ENCODE measurements around the gene TTN. TPM values are rescaled to one million over a fixed set of nuclear protein-coding genes. Genes with fewer than 3 reads are reported as not detected.

Gene TTN
- polyA plus RNA-seq, 4 donors = 0.36 to 1.5 (median 0.76) TPM

DNA sequence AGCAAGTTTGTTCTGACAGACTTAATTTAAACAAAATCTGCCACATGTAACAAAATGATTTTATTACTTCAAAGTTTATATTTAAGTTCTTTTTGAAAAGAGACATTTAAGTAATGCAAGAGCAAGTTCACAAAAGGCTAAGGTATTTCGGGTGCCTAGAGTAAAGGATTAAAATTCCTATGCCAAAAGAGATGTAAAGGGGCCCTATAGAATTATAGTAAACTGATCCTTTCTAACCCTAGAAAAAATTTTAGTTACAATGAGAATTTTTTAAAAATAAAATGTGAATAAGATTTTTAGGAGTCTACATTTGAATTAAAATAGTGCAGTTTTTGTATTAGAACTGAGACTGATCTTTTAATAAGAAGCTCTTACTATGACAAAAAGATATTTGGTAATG is 179.8 kb downstream of the TTN start:
- no peaks in the 10 kb centered on the region for H3K27me3 ChIP-seq (ENCODE audit: control insufficient read depth in 3 of 3, insufficient read depth in 3 of 3, low read length in 3 of 3)
- no peaks in the 10 kb centered on the region for H3K36me3 ChIP-seq (ENCODE audit: control insufficient read depth in 3 of 3, insufficient read depth in 2 of 3, low read depth in 1 of 3, low read length in 3 of 3)
- no peak overlapping the region for H3K27ac ChIP-seq (ENCODE audit: low read depth in 1 of 3, low read length in 2 of 3)
- FAIRE-seq = no peak
- H3K4me1 ChIP-seq (ENCODE audit: control insufficient read depth in 3 of 3, insufficient read depth in 2 of 3, low read depth in 1 of 3, low read length in 2 of 3) = no peaks in the 10 kb centered on the region
- H3K4me3 ChIP-seq (ENCODE audit: low read depth in 1 of 3, low read length in 3 of 3) = no peak overlapping the region
- no peaks in the 10 kb centered on the region for H3K9me3 ChIP-seq (ENCODE audit: control insufficient read depth in 2 of 2, insufficient read depth in 1 of 2, low read depth in 1 of 2, low read length in 1 of 2)
- DNase-seq = no peak
- 84 to 89% (median 89%) methylated on average over 1 of the region's 1 CpG for WGBS, 3 donors

- H3K4me1 ChIP-seq (ENCODE audit: control insufficient read depth in 3 of 3, insufficient read depth in 2 of 3, low read depth in 1 of 3, low read length in 2 of 3) = no peaks in the 10 kb centered on the region
- FAIRE-seq (no peak), DNase-seq (no peak)
- H3K9me3 ChIP-seq (ENCODE audit: control insufficient read depth in 2 of 2, insufficient read depth in 1 of 2, low read depth in 1 of 2, low read length in 1 of 2) = no peaks in the 10 kb centered on the region
- H3K27me3 ChIP-seq (ENCODE audit: control insufficient read depth in 3 of 3, insufficient read depth in 3 of 3, low read length in 3 of 3) = no peaks in the 10 kb centered on the region
- no peak overlapping the region for H3K4me3 ChIP-seq (ENCODE audit: low read depth in 1 of 3, low read length in 3 of 3)
- WGBS, 3 donors = 91 to 97% (median 93%) methylated on average over 1 of the region's 1 CpG
- H3K36me3 ChIP-seq (ENCODE audit: control insufficient read depth in 3 of 3, insufficient read depth in 2 of 3, low read depth in 1 of 3, low read length in 3 of 3) = peaks cover 0 to 3% (median 0%) of the 10 kb centered on the region in 3 donors
- H3K27ac ChIP-seq (ENCODE audit: low read depth in 1 of 3, low read length in 2 of 3) = no peak overlapping the region
Measured at GRCh38 chr2:178615969-178616368, 191.3 kb downstream of the TTN start.

DNA sequence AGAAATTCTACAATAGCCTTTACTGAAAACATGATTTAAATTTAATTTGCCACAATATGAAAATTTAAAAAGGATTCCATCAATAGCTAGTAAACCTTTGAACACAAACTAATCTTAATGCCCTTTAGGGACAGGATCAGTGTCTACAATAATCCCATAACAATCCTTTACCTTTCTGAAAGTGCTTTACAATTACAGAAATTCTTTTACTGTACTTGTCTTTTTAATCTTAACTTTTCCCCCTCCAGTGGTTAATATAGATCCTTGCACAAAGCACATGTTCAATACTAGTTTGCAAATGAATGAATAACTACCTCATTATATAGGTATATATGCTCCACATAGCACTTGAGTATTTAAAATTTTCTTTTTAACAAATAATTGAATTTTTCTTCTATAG is 204.3 kb downstream of the TTN start:
- DNase-seq (no peak), FAIRE-seq (no peak)
- Histone ChIP-seq H3K27me3 (ENCODE audit: control insufficient read depth in 3 of 3, insufficient read depth in 3 of 3, low read length in 3 of 3) (no peaks in the 10 kb centered on the region), H3K4me3 (ENCODE audit: low read depth in 1 of 3, low read length in 3 of 3) (no peak overlapping the region), H3K36me3 (ENCODE audit: control insufficient read depth in 3 of 3, insufficient read depth in 2 of 3, low read depth in 1 of 3, low read length in 3 of 3) (peaks cover 0 to 5% (median 0%) of the 10 kb centered on the region in 3 donors), H3K9me3 (ENCODE audit: control insufficient read depth in 2 of 2, insufficient read depth in 1 of 2, low read depth in 1 of 2, low read length in 1 of 2) (no peaks in the 10 kb centered on the region), H3K4me1 (ENCODE audit: control insufficient read depth in 3 of 3, insufficient read depth in 2 of 3, low read depth in 1 of 3, low read length in 2 of 3) (no peaks in the 10 kb centered on the region), H3K27ac (ENCODE audit: low read depth in 1 of 3, low read length in 2 of 3) (no peak overlapping the region)

GRCh38 chr2:178592655-178593054 is 214.6 kb downstream of the TTN start:
- Histone ChIP-seq H3K27me3 (ENCODE audit: control insufficient read depth in 3 of 3, insufficient read depth in 3 of 3, low read length in 3 of 3) (no peaks in the 10 kb centered on the region), H3K27ac (ENCODE audit: low read depth in 1 of 3, low read length in 2 of 3) (no peak overlapping the region), H3K4me1 (ENCODE audit: control insufficient read depth in 3 of 3, insufficient read depth in 2 of 3, low read depth in 1 of 3, low read length in 2 of 3) (no peaks in the 10 kb centered on the region), H3K36me3 (ENCODE audit: control insufficient read depth in 3 of 3, insufficient read depth in 2 of 3, low read depth in 1 of 3, low read length in 3 of 3) (peaks cover 0 to 14% (median 0%) of the 10 kb centered on the region in 3 donors), H3K9me3 (ENCODE audit: control insufficient read depth in 2 of 2, insufficient read depth in 1 of 2, low read depth in 1 of 2, low read length in 1 of 2) (no peaks in the 10 kb centered on the region), H3K4me3 (ENCODE audit: low read depth in 1 of 3, low read length in 3 of 3) (no peak overlapping the region)
- FAIRE-seq = no peak
- 95 to 97% (median 96%) methylated on average over 6 of the region's 6 CpGs for WGBS, 3 donors
- no peak for DNase-seq

DNA sequence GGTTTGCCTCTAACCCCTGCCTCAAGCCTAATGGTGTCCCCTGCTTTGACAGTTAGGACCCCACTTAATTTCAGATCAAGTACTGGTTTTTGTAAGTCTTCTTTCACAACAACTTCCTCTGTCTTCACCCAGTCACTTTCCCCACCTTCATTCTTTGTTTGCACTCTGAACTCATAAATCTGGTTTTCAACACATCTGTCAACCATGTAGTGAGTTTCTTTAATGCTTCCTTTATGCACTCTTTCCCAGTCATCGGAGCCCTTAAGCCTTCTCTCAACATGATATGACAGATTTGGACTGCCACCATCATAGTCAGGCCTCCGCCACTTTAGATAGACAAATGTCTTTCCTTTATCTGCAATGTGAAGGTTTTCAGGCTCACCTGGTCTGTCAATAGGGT is 217.9 kb downstream of the TTN start:
- H3K9me3 ChIP-seq (ENCODE audit: control insufficient read depth in 2 of 2, insufficient read depth in 1 of 2, low read depth in 1 of 2, low read length in 1 of 2) = no peaks in the 10 kb centered on the region
- no peaks in the 10 kb centered on the region for H3K27me3 ChIP-seq (ENCODE audit: control insufficient read depth in 3 of 3, insufficient read depth in 3 of 3, low read length in 3 of 3)
- no peak overlapping the region for H3K27ac ChIP-seq (ENCODE audit: low read depth in 1 of 3, low read length in 2 of 3)
- WGBS, 3 donors = 88 to 96% (median 91%) methylated on average over 2 of the region's 2 CpGs
- DNase-seq (no peak), FAIRE-seq (no peak)
- peaks cover 0 to 14% (median 3%) of the 10 kb centered on the region in 3 donors for H3K36me3 ChIP-seq (ENCODE audit: control insufficient read depth in 3 of 3, insufficient read depth in 2 of 3, low read depth in 1 of 3, low read length in 3 of 3)
- no peak overlapping the region for H3K4me3 ChIP-seq (ENCODE audit: low read depth in 1 of 3, low read length in 3 of 3)
- H3K4me1 ChIP-seq (ENCODE audit: control insufficient read depth in 3 of 3, insufficient read depth in 2 of 3, low read depth in 1 of 3, low read length in 2 of 3) = no peaks in the 10 kb centered on the region

DNA sequence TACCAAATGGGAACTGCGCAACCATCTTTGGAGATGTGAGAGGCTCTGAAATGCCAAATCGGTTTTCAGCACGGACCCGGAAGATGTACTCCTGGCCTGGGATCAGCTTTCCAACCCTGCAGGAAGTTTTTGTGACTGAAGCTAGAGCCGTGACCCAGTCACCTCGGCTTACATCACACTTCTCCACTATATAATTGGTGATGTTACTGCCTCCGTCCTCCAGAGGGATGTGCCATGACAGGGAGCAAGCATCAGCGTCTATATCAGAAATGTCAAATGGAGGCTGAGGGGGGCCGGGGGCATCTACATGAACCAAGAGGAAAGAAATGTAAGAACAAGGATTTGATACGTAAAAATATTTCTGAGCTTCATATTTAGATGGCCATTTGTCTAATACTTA is 222.6 kb downstream of the TTN start:
- Histone ChIP-seq H3K4me1 (ENCODE audit: control insufficient read depth in 3 of 3, insufficient read depth in 2 of 3, low read depth in 1 of 3, low read length in 2 of 3) (no peaks in the 10 kb centered on the region), H3K27ac (ENCODE audit: low read depth in 1 of 3, low read length in 2 of 3) (no peak overlapping the region), H3K4me3 (ENCODE audit: low read depth in 1 of 3, low read length in 3 of 3) (no peak overlapping the region), H3K9me3 (ENCODE audit: control insufficient read depth in 2 of 2, insufficient read depth in 1 of 2, low read depth in 1 of 2, low read length in 1 of 2) (no peaks in the 10 kb centered on the region), H3K36me3 (ENCODE audit: control insufficient read depth in 3 of 3, insufficient read depth in 2 of 3, low read depth in 1 of 3, low read length in 3 of 3) (peaks cover 0 to 3% (median 3%) of the 10 kb centered on the region in 3 donors), H3K27me3 (ENCODE audit: control insufficient read depth in 3 of 3, insufficient read depth in 3 of 3, low read length in 3 of 3) (no peaks in the 10 kb centered on the region)
- DNase-seq (no peak), FAIRE-seq (no peak)
- WGBS, 3 donors = 94 to 95% (median 94%) methylated on average over 10 of the region's 10 CpGs

- 95 to 99% (median 96%) methylated on average over 3 of the region's 3 CpGs for WGBS, 3 donors
- FAIRE-seq (no peak), DNase-seq (no peak)
- H3K27ac ChIP-seq (ENCODE audit: low read depth in 1 of 3, low read length in 2 of 3) = no peak overlapping the region
- H3K36me3 ChIP-seq (ENCODE audit: control insufficient read depth in 3 of 3, insufficient read depth in 2 of 3, low read depth in 1 of 3, low read length in 3 of 3) = peaks cover 0 to 12% (median 0%) of the 10 kb centered on the region in 3 donors
- no peaks in the 10 kb centered on the region for H3K27me3 ChIP-seq (ENCODE audit: control insufficient read depth in 3 of 3, insufficient read depth in 3 of 3, low read length in 3 of 3)
- peaks cover 0 to 17% of the 10 kb centered on the region in 2 donors for H3K9me3 ChIP-seq (ENCODE audit: control insufficient read depth in 2 of 2, insufficient read depth in 1 of 2, low read depth in 1 of 2, low read length in 1 of 2)
- no peak overlapping the region for H3K4me3 ChIP-seq (ENCODE audit: low read depth in 1 of 3, low read length in 3 of 3)
- no peaks in the 10 kb centered on the region for H3K4me1 ChIP-seq (ENCODE audit: control insufficient read depth in 3 of 3, insufficient read depth in 2 of 3, low read depth in 1 of 3, low read length in 2 of 3)
Measured at GRCh38 chr2:178579006-178579405, 228.2 kb downstream of the TTN start.

- no peak for DNase-seq
- H3K27me3 ChIP-seq (ENCODE audit: control insufficient read depth in 3 of 3, insufficient read depth in 3 of 3, low read length in 3 of 3) = no peaks in the 10 kb centered on the region
- peaks cover 0 to 55% of the 10 kb centered on the region in 2 donors for H3K9me3 ChIP-seq (ENCODE audit: control insufficient read depth in 2 of 2, insufficient read depth in 1 of 2, low read depth in 1 of 2, low read length in 1 of 2)
- no peak overlapping the region for H3K27ac ChIP-seq (ENCODE audit: low read depth in 1 of 3, low read length in 2 of 3)
- 95 to 97% (median 95%) methylated on average over 7 of the region's 7 CpGs for whole genome bisulfite sequencing, 3 donors
- FAIRE-seq = no peak
- H3K36me3 ChIP-seq (ENCODE audit: control insufficient read depth in 3 of 3, insufficient read depth in 2 of 3, low read depth in 1 of 3, low read length in 3 of 3) = peaks cover 0 to 22% (median 1%) of the 10 kb centered on the region in 3 donors
- no peaks in the 10 kb centered on the region for H3K4me1 ChIP-seq (ENCODE audit: control insufficient read depth in 3 of 3, insufficient read depth in 2 of 3, low read depth in 1 of 3, low read length in 2 of 3)
- H3K4me3 ChIP-seq (ENCODE audit: low read depth in 1 of 3, low read length in 3 of 3) = no peak overlapping the region
Measured at GRCh38 chr2:178574789-178575188, 232.4 kb downstream of the TTN start.

- no peak for FAIRE-seq
- Histone ChIP-seq H3K4me1 (ENCODE audit: control insufficient read depth in 3 of 3, insufficient read depth in 2 of 3, low read depth in 1 of 3, low read length in 2 of 3) (no peaks in the 10 kb centered on the region), H3K4me3 (ENCODE audit: low read depth in 1 of 3, low read length in 3 of 3) (no peak overlapping the region), H3K27me3 (ENCODE audit: control insufficient read depth in 3 of 3, insufficient read depth in 3 of 3, low read length in 3 of 3) (no peaks in the 10 kb centered on the region), H3K9me3 (ENCODE audit: control insufficient read depth in 2 of 2, insufficient read depth in 1 of 2, low read depth in 1 of 2, low read length in 1 of 2) (peaks cover 0 to 55% of the 10 kb centered on the region in 2 donors), H3K36me3 (ENCODE audit: control insufficient read depth in 3 of 3, insufficient read depth in 2 of 3, low read depth in 1 of 3, low read length in 3 of 3) (peaks cover 0 to 11% (median 7%) of the 10 kb centered on the region in 3 donors), H3K27ac (ENCODE audit: low read depth in 1 of 3, low read length in 2 of 3) (no peak overlapping the region)
- no peak for DNase-seq
- 94 to 97% (median 96%) methylated on average over 4 of the region's 4 CpGs for WGBS, 3 donors
Measured at GRCh38 chr2:178568227-178568626, 239.0 kb downstream of the TTN start.
